Lower leg skin (tissue), 4 donors: ENCODE results near the gene COMT. TPM values are rescaled to one million over a fixed set of nuclear protein-coding genes. Genes with fewer than 3 reads are reported as not detected.

Experiments used
- DNase-seq, 2 donors: peaks; one replicate each; pipeline ENCODE4 v3.0.0-alpha.2; 2019; ENCODE audit warnings: low spot score in 2 of 2
- H3K4me3 ChIP-seq: fragments of 200-600 bp; sonication (generic); 2 replicates; pipeline ENCODE4 v1.5.1; 2017; ENCODE audit warnings: mild to moderate bottlenecking, low read depth; ENCODE audit not compliant: poor library complexity, severe bottlenecking
- CTCF ChIP-seq, 3 donors: fragments of 450-650 bp; IDR thresholded peaks; one replicate each; pipeline ENCODE4 v1.5.1; 2016; ENCODE audit warnings: antibody characterized with exemption in 3 of 3, mild to moderate bottlenecking in 3 of 3, moderate library complexity in 2 of 3
- POLR2A ChIP-seq, 2 donors: fragments of 450-650 bp; IDR thresholded peaks; one replicate each; pipeline ENCODE4 v1.6.1; 2016 to 2017; ENCODE audit warnings: antibody characterized with exemption in 2 of 2, mild to moderate bottlenecking in 1 of 2, moderate library complexity in 1 of 2
- WGBS, 2 donors: methylation state at CpG; one replicate each; pipeline ENCODE4 v1.1.5; 2018; 5-methylcytosine and 5-hydroxymethylcytosine counted together
- intact Hi-C: fragments of 100-400 bp; cut with DNase I; formaldehyde crosslinking; loops from one replicate; pipeline ENCODE4 v1.15.0; 2023; ENCODE audit warnings: low total_unique reads
- total RNA-seq, 4 donors: library from RNA; depleted of rRNA; stranded (reverse); fragments of >200 nt; gene quantifications; one replicate each; pipeline ENCODE4 v1.1.0, GENCODE V29; 2016

The COMT gene
- total RNA-seq, 4 donors from 2014 or later = 224 to 306 (median 272) TPM

GRCh38 chr22:19992481-19992911, 50.9 kb downstream of the COMT start:
- no peak overlapping the region for H3K4me3 ChIP-seq
- 90 to 95% methylated on average over 6 to 7 of the region's 7 CpGs for WGBS, 2 donors
- no peak for DNase-seq
- TF ChIP-seq POLR2A (IDR thresholded peaks at IDR 0.05) (no peak), CTCF (IDR thresholded peaks at IDR 0.05) (no peak)
- intact Hi-C loops = no loop called here

- intact Hi-C loops = no loop called here
- H3K4me3 ChIP-seq = no peak overlapping the region
- TF ChIP-seq CTCF (IDR thresholded peaks at IDR 0.05) (no peak), POLR2A (IDR thresholded peaks at IDR 0.05) (no peak)
- WGBS, 2 donors = 89 to 95% methylated on average over 6 of the region's 6 CpGs
- DNase-seq = no peak
Observed at GRCh38 chr22:19992921-19993355, 51.4 kb downstream of the COMT start.

- intact Hi-C loops = no loop called here
- no peak for TF ChIP-seq CTCF (IDR thresholded peaks at IDR 0.05)
- TF ChIP-seq POLR2A (IDR thresholded peaks at IDR 0.05) = no peak
- 90 to 96% methylated on average over 7 of the region's 7 CpGs for WGBS, 2 donors
Observed at GRCh38 chr22:19993926-19994325, 52.4 kb downstream of the COMT start.

GRCh38 chr22:19994851-19995610, 53.5 kb downstream of the COMT start:
- 79% methylated on average over 12 of the region's 12 CpGs for WGBS, 2 donors
- H3K4me3 ChIP-seq = no peak overlapping the region
- DNase-seq = no peak
- intact Hi-C loops = no loop called here
- TF ChIP-seq CTCF (IDR thresholded peaks at IDR 0.05) (no peak), POLR2A (IDR thresholded peaks at IDR 0.05) (no peak)

More at GRCh38 chr22:19993926-19994325, 52.4 kb downstream of the COMT start:
- DNase-seq = no peak
- no peak overlapping the region for H3K4me3 ChIP-seq

- 68% methylated on average over 18 of the region's 18 CpGs for WGBS, 2 donors
- no peak for DNase-seq
- intact Hi-C loops = no loop called here
- TF ChIP-seq POLR2A (IDR thresholded peaks at IDR 0.05) (no peak), CTCF (IDR thresholded peaks at IDR 0.05) (no peak)
- no peak overlapping the region for H3K4me3 ChIP-seq
Observed at GRCh38 chr22:19995611-19996339, 54.2 kb downstream of the COMT start.
